HCT116 (cell line): Measurements from ENCODE around the gene RBBP8.

Experiments
- CTCF ChIP-seq, 3 experiments: fragments of 200-600 bp in 1 of 3; sonication (generic) in 1 of 3; IDR thresholded peaks in 2 of 3; conservative IDR thresholded peaks in 1 of 3; 2 replicates each; pipeline ENCODE4 v1.5.1; 2012 to 2017; ENCODE audit warnings: low read depth in 2 of 3, low read length in 2 of 3, antibody characterized with exemption in 1 of 3, borderline replicate concordance in 1 of 3, control low read depth in 1 of 3, mild to moderate bottlenecking in 1 of 3, mixed read lengths in 1 of 3, mixed run types in 1 of 3, moderate library complexity in 1 of 3; ENCODE audit not compliant: insufficient read depth in 1 of 3
- ELF1 ChIP-seq: IDR thresholded peaks from 2 replicates; pipeline ENCODE4 v1.6.1; 2012; ENCODE audit warnings: low read depth, borderline replicate concordance
- EZH2 ChIP-seq: fragments of 200-600 bp; sonication (generic); IDR thresholded peaks from 2 replicates; pipeline ENCODE4 v1.6.1; 2017; ENCODE audit warnings: antibody characterized with exemption, mixed run types
- EZH2phosphoT487 ChIP-seq: fragments of 200-600 bp; IDR thresholded peaks from 2 replicates; pipeline ENCODE4 v1.6.1; 2018; ENCODE audit warnings: antibody characterized with exemption, borderline replicate concordance
- POLR2A ChIP-seq: IDR thresholded peaks from 2 replicates; pipeline ENCODE4 v1.7.0; 2011; ENCODE audit warnings: borderline replicate concordance; ENCODE audit not compliant: insufficient read depth, insufficient read length; ENCODE audit errors: extremely low read depth
- RAD21 ChIP-seq: IDR thresholded peaks from 2 replicates; pipeline ENCODE4 v1.6.1; 2012; ENCODE audit warnings: low read depth, mild to moderate bottlenecking
- REST ChIP-seq: IDR thresholded peaks from 2 replicates; pipeline ENCODE4 v1.6.1; 2012; ENCODE audit warnings: low read depth
- TCF7L2 ChIP-seq: IDR thresholded peaks from 2 replicates; pipeline ENCODE4 v1.7.0; 2011; ENCODE audit warnings: borderline replicate concordance, inconsistent platforms; ENCODE audit not compliant: insufficient read depth, insufficient read length; ENCODE audit errors: extremely low read depth
- YY1 ChIP-seq: IDR thresholded peaks from 2 replicates; pipeline ENCODE4 v1.6.1; 2011; ENCODE audit warnings: low read length, low read depth, moderate library complexity, mild to moderate bottlenecking; ENCODE audit not compliant: insufficient replicate concordance; ENCODE audit errors: extremely low read depth
- ZBTB33 ChIP-seq: IDR thresholded peaks from 2 replicates; pipeline ENCODE4 v1.6.1; 2011; ENCODE audit warnings: mild to moderate bottlenecking, low read length, moderate library complexity; ENCODE audit not compliant: insufficient replicate concordance; ENCODE audit errors: extremely low read depth

- TF ChIP-seq POLR2A (no peak), CTCF (IDR thresholded peaks at IDR 0.05 in 2 of 3, conservative IDR thresholded peaks at IDR 0.05 in 1 of 3; ENCODE audit: borderline replicate concordance in 1 of 3, insufficient read depth in 1 of 3, low read depth in 2 of 3, low read length in 2 of 3) (no peak), REST (no peak), RAD21 (no peak), YY1 (no peak), ZBTB33 (no peak), EZH2phosphoT487 (no peak), EZH2 (no peak), TCF7L2 (no peak), ELF1 (no peak)
These were observed 11.4 kb upstream of the RBBP8 start for GRCh38 chr18:22921772-22922171.
